Endometrium (tissue), 2 donors: ENCODE data around the gene BSN.

Source experiments
- FAIRE-seq: peaks from 2 replicates; lab custom pipeline; 2012; peaks lifted over from hg19 to GRCh38; lab: Jason Lieb, UNC
- donor health status: control.
- donor health status: control.

The BSN gene

GRCh38 chr3:49602877-49603411 is 48.7 kb downstream of the BSN start:
- no peak for FAIRE-seq

GRCh38 chr3:49606427-49606826 is 52.1 kb downstream of the BSN start:
- FAIRE-seq: no peak

GRCh38 chr3:49607105-49607591 is 52.9 kb downstream of the BSN start:
- no peak for FAIRE-seq

- FAIRE-seq: no peak
These were observed 53.5 kb downstream of the BSN start for GRCh38 chr3:49607796-49608195.

- FAIRE-seq: no peak
These were observed 55.0 kb downstream of the BSN start for GRCh38 chr3:49609314-49609713.

- no peak for FAIRE-seq
These were observed 55.5 kb downstream of the BSN start for GRCh38 chr3:49609815-49610214.

- FAIRE-seq: no peak
These were observed 56.5 kb downstream of the BSN start for GRCh38 chr3:49610666-49611280.

- no peak for FAIRE-seq
These were observed 57.0 kb downstream of the BSN start for GRCh38 chr3:49611291-49611690.

- no peak for FAIRE-seq
These were observed 57.4 kb downstream of the BSN start for GRCh38 chr3:49611719-49612118.

- FAIRE-seq: no peak
These were observed 60.7 kb downstream of the BSN start for GRCh38 chr3:49614936-49615335.

GRCh38 chr3:49616061-49616460 is 61.8 kb downstream of the BSN start:
- FAIRE-seq: no peak

- no peak for FAIRE-seq
These were observed 62.2 kb downstream of the BSN start for GRCh38 chr3:49616491-49616941.

GRCh38 chr3:49617390-49618013 is 63.2 kb downstream of the BSN start:
- no peak for FAIRE-seq

GRCh38 chr3:49618412-49618811 is 64.1 kb downstream of the BSN start:
- FAIRE-seq: no peak

- no peak for FAIRE-seq
These were observed 65.4 kb downstream of the BSN start for GRCh38 chr3:49619649-49620048.

GRCh38 chr3:49620728-49621127 is 66.5 kb downstream of the BSN start:
- no peak for FAIRE-seq

- no peak for FAIRE-seq
These were observed 68.8 kb downstream of the BSN start for GRCh38 chr3:49623071-49623470.

GRCh38 chr3:49625071-49625470 is 70.8 kb downstream of the BSN start:
- FAIRE-seq: no peak

- FAIRE-seq: no peak
These were observed 71.9 kb downstream of the BSN start for GRCh38 chr3:49626101-49626581.

- FAIRE-seq: no peak
These were observed 72.5 kb downstream of the BSN start for GRCh38 chr3:49626796-49627195.

GRCh38 chr3:49627634-49628033 is 73.4 kb downstream of the BSN start:
- FAIRE-seq: no peak

GRCh38 chr3:49628249-49628648 is 74.0 kb downstream of the BSN start:
- FAIRE-seq: no peak

GRCh38 chr3:49629451-49629850 is 75.2 kb downstream of the BSN start:
- no peak for FAIRE-seq

GRCh38 chr3:49629866-49630265 is 75.6 kb downstream of the BSN start:
- FAIRE-seq: no peak
